Measurements from ENCODE around the gene BLVRA.

BLVRA gene

DNA sequence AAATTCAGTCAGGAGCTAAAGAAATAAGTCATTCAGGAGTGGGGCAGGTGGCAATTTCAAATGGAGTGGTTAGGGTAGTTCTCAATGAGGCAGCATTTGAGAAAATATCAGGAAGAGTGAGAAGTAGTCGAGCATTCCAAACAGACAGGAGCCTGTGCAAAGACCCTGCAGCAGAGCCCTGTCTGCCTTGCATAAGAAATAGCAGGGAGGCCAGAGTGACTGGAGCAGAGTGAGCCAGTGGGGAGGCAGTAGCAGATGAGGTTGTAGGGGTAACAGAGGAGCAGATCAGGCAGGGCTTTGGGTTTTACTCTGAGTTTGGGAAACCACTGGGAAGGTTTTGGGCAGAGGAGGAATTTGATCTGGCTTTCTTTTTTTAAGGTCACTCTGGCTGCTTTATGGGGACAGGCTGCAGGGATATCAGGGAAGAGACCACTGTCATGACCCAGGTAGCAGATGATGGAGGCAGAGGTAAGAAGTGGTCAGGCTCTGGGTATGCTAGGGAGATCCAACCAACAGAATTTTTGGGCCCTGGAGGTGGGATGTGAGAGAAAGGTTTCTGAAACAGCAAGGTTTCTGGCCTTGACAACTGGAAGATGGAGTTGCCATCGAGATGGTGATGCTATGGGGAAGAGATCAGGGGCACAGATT, 1.3 kb upstream of the BLVRA start:
- peak; percentile 75 to 77 for DNase-seq
- TF ChIP-seq POLR2A (IDR thresholded peaks at IDR 0.05; ENCODE audit: low read length) (peak; percentile 34), GATA1 (IDR thresholded peaks at IDR 0.05; ENCODE audit: low read depth, low read length) (no peak)

DNA sequence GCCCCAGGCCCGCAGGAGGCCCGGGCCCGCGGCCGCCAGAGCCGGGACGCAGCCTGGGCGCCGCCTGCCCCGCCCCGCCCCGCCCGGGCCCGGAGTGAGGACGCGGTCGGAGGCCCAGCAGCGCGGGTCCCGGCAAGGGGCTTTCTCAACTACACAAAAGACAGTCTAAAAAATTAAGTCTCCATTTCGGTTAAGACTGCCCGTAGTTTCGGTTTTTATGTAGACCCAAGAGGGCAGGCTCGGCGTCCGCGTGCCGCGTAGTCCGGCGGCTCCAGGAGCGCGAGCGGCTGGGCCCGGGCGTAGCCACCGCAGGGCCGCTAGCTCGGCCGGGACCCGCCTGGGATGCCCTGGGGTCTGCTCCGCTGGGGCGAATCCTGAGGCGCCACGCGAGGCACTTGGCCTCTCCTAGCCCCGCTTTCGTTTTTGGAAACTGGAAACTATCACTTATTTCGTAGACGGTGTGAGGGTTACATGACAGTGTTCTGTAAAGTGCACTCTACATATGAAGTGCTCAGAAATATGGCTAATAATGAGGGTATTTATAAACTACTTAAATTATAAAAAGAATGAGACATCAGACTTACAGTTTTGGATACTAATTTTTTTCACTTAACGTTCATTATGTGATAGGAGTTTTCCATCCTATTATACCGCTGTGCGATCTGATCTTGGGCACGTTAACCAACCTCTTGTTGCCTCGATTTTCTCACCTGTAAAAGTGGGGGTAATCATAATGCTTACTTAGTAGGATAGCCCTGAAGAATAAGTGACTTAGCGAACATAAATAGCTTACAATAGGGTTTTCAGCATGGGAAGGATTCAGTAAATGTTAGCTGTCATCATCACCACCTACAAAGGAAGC, 573 bp downstream of the BLVRA start:
- TF ChIP-seq GATA1 (IDR thresholded peaks at IDR 0.05; ENCODE audit: low read depth, low read length) (no peak), POLR2A (IDR thresholded peaks at IDR 0.05; ENCODE audit: low read length) (peak; percentile 9)
- peak; percentile 76 to 81 for DNase-seq

DNA sequence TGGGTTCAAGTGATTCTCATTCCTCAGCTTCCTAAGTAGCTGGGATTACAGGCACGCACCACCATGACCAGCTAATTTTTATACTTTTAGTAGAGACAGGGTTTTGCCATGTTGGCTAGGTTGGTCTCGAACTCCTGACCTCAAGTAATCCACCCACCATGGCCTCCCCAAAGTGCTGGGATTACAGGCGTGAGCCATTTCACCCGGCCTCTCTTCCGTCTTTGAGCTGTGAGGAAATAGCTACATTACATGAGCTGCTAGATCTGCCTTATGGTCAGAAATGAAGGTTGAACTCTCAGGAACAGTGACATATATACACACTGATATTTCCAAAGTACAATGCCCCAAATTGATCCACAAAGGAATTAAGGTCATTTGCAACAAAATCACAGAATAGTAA, 2.4 kb downstream of the BLVRA start:
- DNase-seq, result no peak
- TF ChIP-seq POLR2A (IDR thresholded peaks at IDR 0.05; ENCODE audit: low read length) (no peak), GATA1 (IDR thresholded peaks at IDR 0.05; ENCODE audit: low read depth, low read length) (no peak)

DNA sequence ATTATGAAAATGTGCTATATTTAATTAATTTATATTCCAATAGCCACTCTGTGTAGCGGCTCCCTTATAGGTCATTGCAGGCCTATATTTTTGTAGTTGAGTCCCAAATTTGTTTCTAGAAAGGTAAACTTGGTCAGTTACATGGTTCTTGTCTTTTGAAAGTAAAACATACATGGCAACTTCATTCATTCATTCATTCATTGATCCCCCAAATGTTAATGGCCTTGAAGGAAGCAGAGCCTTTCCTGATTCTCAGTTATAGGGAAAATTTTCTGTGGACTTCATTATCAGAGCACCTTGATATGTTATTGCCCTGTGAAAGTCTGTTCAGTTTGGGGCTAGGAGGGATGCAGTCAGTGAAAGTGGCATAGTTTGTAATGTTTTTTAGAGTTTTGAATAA, 2.9 kb downstream of the BLVRA start:
- DNase-seq, result no peak
- TF ChIP-seq GATA1 (IDR thresholded peaks at IDR 0.05; ENCODE audit: low read depth, low read length) (no peak), POLR2A (IDR thresholded peaks at IDR 0.05; ENCODE audit: low read length) (no peak)

DNA sequence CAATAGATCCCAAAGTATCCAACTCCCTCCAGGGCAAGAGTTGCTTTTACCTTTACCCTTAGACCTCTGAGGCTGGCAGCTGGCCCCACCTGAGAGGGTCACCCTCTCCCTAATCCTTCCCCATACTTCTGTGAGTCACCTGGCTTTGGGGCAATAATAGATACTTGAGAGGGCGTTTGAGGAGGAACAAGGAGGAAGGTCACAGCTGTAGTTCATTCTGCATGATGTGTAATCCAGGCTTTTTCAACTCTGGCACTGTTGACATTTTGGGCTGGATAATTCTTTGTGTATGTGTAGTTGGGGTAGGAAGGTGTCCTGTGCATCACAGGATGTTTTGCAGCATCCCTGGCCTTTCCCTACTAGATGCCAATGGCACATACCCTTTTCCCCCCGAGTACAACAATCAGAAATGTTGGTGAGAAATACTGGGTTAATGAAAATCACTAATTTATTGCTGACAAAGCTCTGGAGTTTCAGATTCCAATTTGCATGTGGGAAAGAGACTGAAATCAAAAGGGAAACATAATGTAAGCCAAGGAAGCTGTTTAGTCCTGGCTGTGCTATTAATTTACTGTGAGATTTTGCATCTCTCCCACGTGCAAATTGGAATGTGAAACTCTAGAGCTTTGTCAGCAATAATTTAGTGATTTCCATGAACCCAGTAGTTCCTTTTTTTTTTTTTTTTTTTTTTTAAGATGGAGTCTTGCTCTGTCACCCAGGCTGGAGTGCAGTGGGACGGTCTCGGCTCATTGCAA, 3.6 kb downstream of the BLVRA start:
- TF ChIP-seq POLR2A (IDR thresholded peaks at IDR 0.05; ENCODE audit: low read length) (no peak), GATA1 (IDR thresholded peaks at IDR 0.05; ENCODE audit: low read depth, low read length) (no peak)
- DNase-seq, result no peak

DNA sequence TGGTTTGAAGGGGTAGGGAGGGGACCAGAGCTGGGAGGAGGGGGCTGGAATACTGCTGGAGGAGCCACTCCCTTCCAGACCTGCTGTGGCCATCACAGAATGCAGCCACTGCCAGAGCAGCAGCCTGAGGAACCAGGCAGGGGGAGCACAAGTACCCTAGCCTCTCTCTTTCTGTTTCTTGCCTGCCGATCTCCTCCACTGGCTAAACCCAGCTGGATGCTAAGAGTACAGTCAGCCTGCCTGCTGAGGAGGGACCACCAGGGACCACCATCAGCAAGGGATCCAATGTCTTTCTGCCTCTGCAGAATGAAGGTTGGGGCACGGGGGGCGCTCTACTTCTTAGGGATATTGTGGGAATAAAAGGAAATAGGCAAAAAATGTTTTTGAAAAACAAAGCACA, 4.7 kb downstream of the BLVRA start:
- no peak for DNase-seq
- TF ChIP-seq GATA1 (IDR thresholded peaks at IDR 0.05; ENCODE audit: low read depth, low read length), result no peak
- no peak for TF ChIP-seq POLR2A (IDR thresholded peaks at IDR 0.05; ENCODE audit: low read length)

DNA sequence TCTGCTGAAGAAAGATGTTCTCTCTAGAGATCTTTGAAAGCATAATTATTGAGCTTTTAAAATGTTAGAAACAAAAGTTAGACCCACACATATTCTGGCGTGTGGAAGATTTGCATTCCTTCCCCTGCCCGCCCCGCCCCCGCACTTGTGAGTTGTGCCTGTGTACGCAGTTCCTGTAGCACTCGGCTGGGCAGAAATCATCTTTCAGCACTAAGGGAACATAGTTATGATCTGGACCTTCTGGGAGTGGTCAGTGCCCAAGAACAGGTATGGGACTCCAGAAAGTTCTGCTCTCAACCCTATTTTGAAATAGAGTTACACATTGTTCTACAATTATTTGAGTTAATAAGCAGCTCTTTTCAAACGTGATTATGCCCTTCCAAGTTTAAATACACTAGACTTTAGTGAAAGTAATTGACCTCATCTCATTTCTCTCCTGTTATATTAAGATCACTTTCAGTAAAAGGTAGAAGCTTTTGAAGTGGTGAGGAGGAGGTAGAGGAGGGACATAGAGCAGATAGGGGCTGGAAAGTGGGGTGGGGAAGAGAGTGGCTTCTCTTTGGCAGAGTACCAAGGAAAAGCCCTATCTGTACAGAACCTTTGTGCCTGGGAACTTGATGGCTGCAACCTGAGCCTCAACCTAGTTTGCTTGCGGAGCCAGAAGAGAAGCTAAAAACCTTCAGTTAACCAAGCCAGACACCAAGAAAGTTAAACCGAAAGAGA, 5.7 kb downstream of the BLVRA start:
- no peak for TF ChIP-seq GATA1 (IDR thresholded peaks at IDR 0.05; ENCODE audit: low read depth, low read length)
- no peak for TF ChIP-seq POLR2A (IDR thresholded peaks at IDR 0.05; ENCODE audit: low read length)
- peak; percentile 88 to 91 for DNase-seq

- TF ChIP-seq POLR2A (IDR thresholded peaks at IDR 0.05; ENCODE audit: low read length) (no peak), GATA1 (IDR thresholded peaks at IDR 0.05; ENCODE audit: low read depth, low read length) (no peak)
- peak; percentile 45 to 60 for DNase-seq
Observed at GRCh38 chr7:43764807-43765491, 6.5 kb downstream of the BLVRA start.

DNA sequence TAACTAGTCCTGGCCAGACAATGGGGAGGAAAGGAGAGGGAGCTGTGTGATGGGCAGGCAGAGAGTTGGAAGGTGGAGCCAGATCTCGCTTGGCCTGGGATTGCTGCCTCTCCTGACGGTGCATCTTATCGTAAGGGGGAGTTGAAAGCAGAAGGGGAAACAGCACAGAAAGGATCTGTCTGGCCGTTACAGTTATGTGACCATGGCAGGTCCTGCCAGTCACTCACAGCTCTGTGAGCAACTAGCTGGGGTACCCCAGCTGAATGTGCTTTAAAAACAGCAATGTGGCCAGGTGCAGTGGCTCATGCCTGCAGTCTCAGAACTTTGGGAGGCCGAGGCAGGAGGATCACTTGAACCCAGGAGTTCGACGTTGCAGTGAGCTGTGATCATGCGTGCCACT, 8.1 kb downstream of the BLVRA start:
- peak; percentile 76 to 85 for DNase-seq
- TF ChIP-seq POLR2A (IDR thresholded peaks at IDR 0.05; ENCODE audit: low read length) (peak; percentile 14), GATA1 (IDR thresholded peaks at IDR 0.05; ENCODE audit: low read depth, low read length) (no peak)

GRCh38 chr7:43767311-43767710, 8.8 kb downstream of the BLVRA start:
- peak; percentile 45 to 52 for DNase-seq
- TF ChIP-seq GATA1 (IDR thresholded peaks at IDR 0.05; ENCODE audit: low read depth, low read length) (no peak), POLR2A (IDR thresholded peaks at IDR 0.05; ENCODE audit: low read length) (no peak)

DNA sequence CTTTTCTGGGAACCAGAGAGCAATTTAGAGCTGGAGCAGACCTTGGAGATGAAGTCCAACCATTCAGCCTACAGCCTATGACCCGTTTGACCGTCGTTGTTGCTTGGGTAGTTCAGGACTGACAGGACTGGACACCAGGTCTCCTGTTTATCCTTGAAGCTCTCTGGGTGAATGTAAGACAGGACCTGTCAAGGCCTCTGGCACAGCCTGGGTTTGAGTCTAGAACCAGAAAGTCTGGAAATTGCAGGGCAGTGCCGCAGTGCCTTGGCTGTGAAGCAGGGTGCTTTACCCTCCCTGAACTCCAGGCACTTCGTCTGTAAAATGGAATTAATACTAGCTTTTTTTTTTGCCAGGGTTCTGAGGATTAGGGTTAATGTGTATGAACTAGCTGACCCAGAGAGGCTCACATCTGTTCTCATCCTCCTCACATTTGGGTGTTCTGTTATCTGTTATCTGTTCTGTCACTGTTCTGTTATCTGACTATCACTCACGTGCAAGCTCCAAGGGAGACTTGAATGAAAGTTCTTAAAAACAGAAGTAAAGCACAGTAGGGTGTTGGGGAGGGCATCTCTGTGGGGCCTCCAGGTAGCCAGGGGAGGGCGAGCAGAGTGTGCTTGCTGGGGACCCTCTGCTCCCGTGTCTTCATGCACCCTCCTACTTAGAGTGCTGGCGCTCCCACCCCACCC, 9.9 kb downstream of the BLVRA start:
- no peak for TF ChIP-seq GATA1 (IDR thresholded peaks at IDR 0.05; ENCODE audit: low read depth, low read length)
- TF ChIP-seq POLR2A (IDR thresholded peaks at IDR 0.05; ENCODE audit: low read length), result peak; percentile 14
- peak; percentile 70 to 85 for DNase-seq

- TF ChIP-seq POLR2A (IDR thresholded peaks at IDR 0.05; ENCODE audit: low read length), result peak; percentile 3
- TF ChIP-seq GATA1 (IDR thresholded peaks at IDR 0.05; ENCODE audit: low read depth, low read length), result no peak
- DNase-seq, result peak; percentile 76 to 77
Observed at GRCh38 chr7:43768887-43769272, 10.4 kb downstream of the BLVRA start.

All from erythroblast (primary cell).